Stomach (tissue), 9 donors: ENCODE measurements around the gene VAV2. TPM values are rescaled to one million over a fixed set of nuclear protein-coding genes. Genes with fewer than 3 reads are reported as not detected.

Experiments
- DNase-seq, 2 donors: peaks; one replicate each; pipeline versions ENCODE4 v3.0.0 to v3.0.0-alpha.2; 2013 to 2019
- H3K27ac ChIP-seq, 5 donors: fragments of 200-600 bp in 4 of 5; sonication (generic) in 4 of 5; one replicate each; pipeline ENCODE4 v1.5.1; 2013 to 2019; ENCODE audit warnings: mild to moderate bottlenecking in 1 of 5, moderate library complexity in 1 of 5
- H3K27me3 ChIP-seq, 3 donors: fragments of 200-600 bp; sonication (generic); one replicate each; pipeline ENCODE4 v1.5.1; 2017 to 2019; ENCODE audit warnings: mixed run types in 1 of 3
- H3K36me3 ChIP-seq, 4 donors: fragments of 200-600 bp; sonication (generic); 1 replicate in 3 of 4; 2 replicates in 1 of 4; pipeline ENCODE4 v1.5.1; 2016 to 2019
- H3K4me1 ChIP-seq, 4 donors: fragments of 200-600 bp; sonication (generic); one replicate each; pipeline ENCODE4 v1.5.1; 2016 to 2019
- H3K4me3 ChIP-seq, 4 donors: fragments of 200-600 bp; sonication (generic) in 3 of 4; one replicate each; pipeline ENCODE4 v1.5.1; 2016 to 2019; ENCODE audit warnings: mild to moderate bottlenecking in 1 of 4
- H3K9me3 ChIP-seq, 4 donors: fragments of 200-600 bp; sonication (generic); one replicate each; pipeline ENCODE4 v1.5.1; 2016 to 2019
- CTCF ChIP-seq, 7 experiments: fragments of 450-650 bp in 4 of 7; fragments of 200-600 bp in 3 of 7; sonication (generic) in 3 of 7; IDR thresholded peaks; one replicate each; pipeline ENCODE4 v1.5.1; 2016 to 2019; ENCODE audit warnings: antibody characterized with exemption in 7 of 7, control low read depth in 2 of 7, mild to moderate bottlenecking in 1 of 7
- EP300 ChIP-seq: sonication (generic); formaldehyde crosslinking; IDR thresholded peaks from one replicate; pipeline ENCODE4 v1.6.1; 2017; ENCODE audit warnings: antibody characterized with exemption
- POLR2A ChIP-seq, 4 donors: fragments of 450-650 bp; IDR thresholded peaks; one replicate each; pipeline ENCODE4 v1.6.1; 2016; ENCODE audit warnings: antibody characterized with exemption in 4 of 4, control low read depth in 2 of 4, mild to moderate bottlenecking in 1 of 4, moderate library complexity in 1 of 4
- POLR2AphosphoS5 ChIP-seq, 3 donors: sonication (generic); formaldehyde crosslinking; IDR thresholded peaks; one replicate each; pipeline ENCODE4 v1.6.1; 2016; ENCODE audit warnings: antibody characterized with exemption in 3 of 3
- WGBS, 5 donors: extraction: QIAGEN DNeasy Blood & Tissue Kit in 3 of 5; methylation state at CpG; one replicate each; pipeline versions ENCODE4 v1.1.5 to v1.1.7; 2013 to 2018; 5-methylcytosine and 5-hydroxymethylcytosine counted together
- intact Hi-C: fragments of 100-400 bp; cut with DNase I; formaldehyde crosslinking; loops from one replicate; pipeline ENCODE4 v1.15.1; 2023; ENCODE audit warnings: low total_unique reads
- polyA plus RNA-seq, 3 donors: library from polyadenylated mRNA; stranded (reverse); fragments of 200-250 nt; gene quantifications; one replicate each; pipeline ENCODE4 v1.2.3, GENCODE V29; 2013
- total RNA-seq, 5 donors: library from RNA; depleted of rRNA; stranded (reverse); fragments of >200 nt; gene quantifications; one replicate each; pipeline versions ENCODE4 v1.1.0 to v1.2.3, GENCODE V29; 2014 to 2016
- donor health status: healthy with polysubstance abuse.
- donor health status: Bipolar disorder and iron deficiency.
- donor health status: healthy.

VAV2 gene
- total and polyA plus RNA-seq, 8 donors: 4.1 to 14.2 (median 7.0) TPM

DNA sequence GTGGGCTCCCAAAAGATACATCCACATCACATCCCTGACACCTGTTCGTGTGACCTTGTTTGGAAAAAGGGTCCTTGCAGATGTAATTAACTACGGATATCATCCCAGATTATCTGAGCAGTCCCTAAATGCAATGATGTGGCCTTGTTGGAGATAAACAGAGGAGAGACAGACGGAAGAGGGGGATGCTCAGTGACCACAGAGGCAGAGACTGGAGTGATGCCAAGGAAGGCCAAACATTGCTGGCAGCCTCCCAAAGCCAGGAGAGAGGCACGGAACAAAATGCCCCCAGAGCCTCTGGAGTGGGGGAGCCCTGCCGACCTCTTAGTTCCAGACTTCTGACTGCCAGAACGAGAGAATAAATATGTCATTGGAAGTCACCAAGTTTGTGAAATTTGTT lies 15.0 kb upstream of the VAV2 start:
- Histone ChIP-seq H3K4me1 (peaks cover 0 to 5% (median 2%) of the 10 kb centered on the region in 4 donors), H3K9me3 (no peaks in the 10 kb centered on the region), H3K36me3 (no peaks in the 10 kb centered on the region), H3K27ac (no peak overlapping the region), H3K4me3 (no peak overlapping the region), H3K27me3 (peaks cover 0 to 21% (median 0%) of the 10 kb centered on the region in 3 donors)
- TF ChIP-seq CTCF (IDR thresholded peaks at IDR 0.05): no peak
- no peak for TF ChIP-seq POLR2A (IDR thresholded peaks at IDR 0.05)
- TF ChIP-seq EP300: no peak
- TF ChIP-seq POLR2AphosphoS5 (IDR thresholded peaks at IDR 0.05): no peak
- no peak for DNase-seq
- 35 to 52% (median 45%) methylated on average over 6 of the region's 6 CpGs for WGBS, 5 donors
- intact Hi-C loops: no loop called here

GRCh38 chr9:134005381-134005780 lies 13.3 kb upstream of the VAV2 start:
- WGBS, 5 donors: 75 to 96% (median 91%) methylated on average over 5 to 8 of the region's 8 CpGs
- H3K27ac ChIP-seq: no peak overlapping the region
- no peak overlapping the region for H3K4me3 ChIP-seq
- H3K27me3 ChIP-seq: peaks cover 0 to 21% (median 0%) of the 10 kb centered on the region in 3 donors
- H3K9me3 ChIP-seq: no peaks in the 10 kb centered on the region
- TF ChIP-seq EP300: no peak
- no peak for TF ChIP-seq POLR2AphosphoS5 (IDR thresholded peaks at IDR 0.05)
- TF ChIP-seq POLR2A (IDR thresholded peaks at IDR 0.05): no peak
- TF ChIP-seq CTCF (IDR thresholded peaks at IDR 0.05): no peak
- intact Hi-C loops: no loop called here
- no peak for DNase-seq
- H3K4me1 ChIP-seq: peaks cover 0 to under 1% (median 0%) of the 10 kb centered on the region in 4 donors
- no peaks in the 10 kb centered on the region for H3K36me3 ChIP-seq

DNA sequence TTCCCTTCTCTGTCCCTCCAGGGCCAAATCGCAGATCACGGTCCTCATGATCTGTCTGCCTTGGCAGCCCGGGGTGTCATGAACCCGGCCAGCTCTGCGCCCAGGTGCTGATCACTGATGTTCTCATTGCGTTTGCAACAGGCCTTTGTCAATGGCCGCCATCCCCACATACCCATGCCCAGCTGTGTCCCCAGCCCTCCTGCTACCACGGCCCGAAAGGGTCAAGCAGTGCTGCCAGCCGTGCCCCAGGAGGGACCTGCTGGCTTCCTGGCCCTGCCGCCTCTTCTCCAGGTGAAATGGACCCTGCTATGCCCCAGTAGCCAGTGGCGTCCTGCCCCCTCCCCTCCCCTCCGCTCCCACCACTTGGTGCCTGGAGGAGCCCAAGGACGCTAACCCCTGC lies 12.8 kb upstream of the VAV2 start:
- TF ChIP-seq CTCF (IDR thresholded peaks at IDR 0.05) (no peak), POLR2AphosphoS5 (IDR thresholded peaks at IDR 0.05) (no peak), EP300 (no peak), POLR2A (IDR thresholded peaks at IDR 0.05) (no peak)
- Histone ChIP-seq H3K4me1 (no peaks in the 10 kb centered on the region), H3K27me3 (peaks cover 0 to 23% (median 0%) of the 10 kb centered on the region in 3 donors), H3K36me3 (no peaks in the 10 kb centered on the region), H3K27ac (no peak overlapping the region), H3K9me3 (no peaks in the 10 kb centered on the region), H3K4me3 (no peak overlapping the region)
- 80 to 89% (median 84%) methylated on average over 14 of the region's 14 CpGs for WGBS, 5 donors
- intact Hi-C loops: no loop called here
- DNase-seq: no peak

- Histone ChIP-seq H3K4me1 (no peaks in the 10 kb centered on the region), H3K36me3 (no peaks in the 10 kb centered on the region), H3K27ac (no peak overlapping the region), H3K27me3 (peaks cover 0 to 27% (median 0%) of the 10 kb centered on the region in 3 donors), H3K9me3 (no peaks in the 10 kb centered on the region), H3K4me3 (no peak overlapping the region)
- intact Hi-C loops: no loop called here
- no peak for TF ChIP-seq POLR2AphosphoS5 (IDR thresholded peaks at IDR 0.05)
- TF ChIP-seq POLR2A (IDR thresholded peaks at IDR 0.05): no peak
- TF ChIP-seq CTCF (IDR thresholded peaks at IDR 0.05): no peak
- WGBS, 5 donors: 51 to 74% (median 60%) methylated on average over 9 to 20 of the region's 20 CpGs
- no peak for DNase-seq
Measured at GRCh38 chr9:134004131-134004873, 12.2 kb upstream of the VAV2 start.
